GM12874 (cell line): Measurements from ENCODE around the gene ZBTB16.

ENCODE experiments used
- TF ChIP-seq, protein P1 (sequence below): IDR thresholded peaks from 2 replicates; pipeline ENCODE4 v1.5.1; 2011; ENCODE audit warnings: low read depth, mild to moderate bottlenecking, control low read depth, low read length, moderate library complexity; ENCODE audit not compliant: insufficient read depth

The ZBTB16 gene

DNA sequence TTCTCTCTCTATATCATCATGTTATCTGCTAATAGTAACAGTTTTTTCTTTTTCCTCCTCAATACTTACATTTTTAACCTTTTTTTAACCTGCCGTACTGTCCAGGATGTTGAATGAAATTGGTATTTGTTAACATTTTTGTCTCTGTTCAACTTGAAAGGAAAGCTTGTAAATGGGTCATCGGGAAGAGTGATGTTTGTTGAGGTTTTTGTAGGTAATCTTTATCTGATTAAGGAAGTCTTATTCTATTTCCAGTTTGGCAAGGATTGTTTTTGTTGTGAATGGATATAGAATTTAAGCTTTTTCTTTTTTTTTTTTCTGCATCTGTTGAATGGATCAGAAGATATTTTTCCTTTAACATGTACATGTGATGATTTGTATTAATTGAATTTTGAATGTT is 228.6 kb downstream of the ZBTB16 start:
- TF ChIP-seq, protein P1, sequence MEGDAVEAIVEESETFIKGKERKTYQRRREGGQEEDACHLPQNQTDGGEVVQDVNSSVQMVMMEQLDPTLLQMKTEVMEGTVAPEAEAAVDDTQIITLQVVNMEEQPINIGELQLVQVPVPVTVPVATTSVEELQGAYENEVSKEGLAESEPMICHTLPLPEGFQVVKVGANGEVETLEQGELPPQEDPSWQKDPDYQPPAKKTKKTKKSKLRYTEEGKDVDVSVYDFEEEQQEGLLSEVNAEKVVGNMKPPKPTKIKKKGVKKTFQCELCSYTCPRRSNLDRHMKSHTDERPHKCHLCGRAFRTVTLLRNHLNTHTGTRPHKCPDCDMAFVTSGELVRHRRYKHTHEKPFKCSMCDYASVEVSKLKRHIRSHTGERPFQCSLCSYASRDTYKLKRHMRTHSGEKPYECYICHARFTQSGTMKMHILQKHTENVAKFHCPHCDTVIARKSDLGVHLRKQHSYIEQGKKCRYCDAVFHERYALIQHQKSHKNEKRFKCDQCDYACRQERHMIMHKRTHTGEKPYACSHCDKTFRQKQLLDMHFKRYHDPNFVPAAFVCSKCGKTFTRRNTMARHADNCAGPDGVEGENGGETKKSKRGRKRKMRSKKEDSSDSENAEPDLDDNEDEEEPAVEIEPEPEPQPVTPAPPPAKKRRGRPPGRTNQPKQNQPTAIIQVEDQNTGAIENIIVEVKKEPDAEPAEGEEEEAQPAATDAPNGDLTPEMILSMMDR, result no peak

GRCh38 chr11:114289779-114290178 is 230.3 kb downstream of the ZBTB16 start:
- TF ChIP-seq, protein P1, result no peak

- TF ChIP-seq, protein P1, result no peak
Observed at GRCh38 chr11:114290503-114291235, 231.2 kb downstream of the ZBTB16 start.

DNA sequence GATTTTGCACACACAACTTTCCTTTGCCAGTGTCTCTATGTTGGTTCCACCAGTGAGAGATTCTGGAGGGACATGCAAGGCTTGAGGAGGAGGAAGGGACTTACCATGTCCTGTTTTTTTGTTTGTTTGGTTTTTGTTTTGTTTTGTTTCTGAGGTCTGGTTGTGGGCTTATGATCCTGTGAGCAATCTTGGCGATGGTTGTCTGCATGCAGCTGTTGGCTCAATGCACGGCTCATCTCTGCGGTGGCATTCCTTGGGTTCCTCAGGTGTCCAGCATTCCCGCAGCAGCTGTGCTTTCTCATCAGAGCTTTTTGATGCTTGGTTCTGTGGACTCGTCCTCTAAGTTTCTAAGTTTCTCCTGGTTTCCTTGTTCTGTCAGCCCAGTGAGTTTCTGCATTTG is 231.9 kb downstream of the ZBTB16 start:
- TF ChIP-seq, protein P1, result no peak

DNA sequence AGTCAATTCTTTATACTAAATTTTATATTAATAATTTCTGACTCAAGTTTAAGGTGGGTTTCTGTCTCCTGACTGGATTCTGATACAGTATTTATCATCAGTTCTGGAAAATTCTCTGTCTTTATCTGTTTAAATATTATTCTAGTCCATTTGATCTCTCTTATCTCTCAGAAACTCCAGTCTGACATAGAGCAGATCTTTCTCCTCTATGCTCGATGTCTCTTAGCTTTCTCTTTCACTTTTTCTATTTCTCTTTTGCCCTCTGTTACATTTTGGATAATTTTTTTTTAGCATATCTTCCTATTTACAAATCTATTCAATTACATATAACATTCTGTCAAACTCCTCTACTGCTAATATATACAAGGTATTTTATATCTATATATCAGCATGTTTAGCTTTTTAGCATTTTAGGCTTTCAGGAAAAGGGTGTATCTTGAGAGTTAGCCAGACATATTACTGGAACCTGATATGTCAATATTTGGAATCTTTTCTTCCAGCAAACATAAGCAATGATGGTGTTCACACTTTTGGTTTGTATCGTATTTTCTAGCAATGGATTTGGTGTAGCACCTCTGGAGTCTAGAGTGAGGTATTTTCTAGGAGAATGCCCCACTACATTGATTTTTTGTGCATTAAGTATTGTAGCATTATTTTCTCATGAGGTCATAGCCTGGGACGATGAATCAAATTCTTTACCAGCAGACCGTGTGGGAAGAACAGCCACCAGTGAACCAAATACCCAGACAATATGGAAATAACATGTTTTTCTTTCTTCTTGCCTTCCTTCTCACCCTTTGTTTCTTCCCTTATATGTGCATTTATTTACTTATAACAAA is 232.6 kb downstream of the ZBTB16 start:
- TF ChIP-seq, protein P1, result no peak

DNA sequence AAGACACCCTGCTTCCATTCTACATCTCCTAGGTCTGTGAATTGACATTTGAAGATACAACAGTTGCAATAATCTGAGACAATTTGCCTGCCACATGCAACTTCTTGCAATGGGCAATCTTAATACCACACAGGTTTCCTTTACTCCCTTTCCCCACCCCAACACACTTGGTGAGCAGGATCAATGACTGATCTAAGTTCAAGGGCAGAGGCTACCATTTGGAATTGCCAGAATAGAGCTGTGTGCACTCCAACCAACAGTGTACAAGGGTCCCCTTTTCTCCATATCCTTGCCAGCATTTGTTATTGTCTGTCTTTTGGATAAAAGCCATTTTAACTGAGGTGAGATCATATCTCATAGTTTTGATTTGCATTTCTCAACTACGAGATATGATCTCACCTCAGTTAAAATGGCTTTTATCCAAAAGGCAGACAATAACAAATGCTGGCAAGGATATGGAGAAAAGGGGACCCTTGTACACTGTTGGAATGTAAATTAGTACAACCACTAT is 233.7 kb downstream of the ZBTB16 start:
- TF ChIP-seq, protein P1, result no peak
